Lung (tissue), 12 donors: ENCODE measurements around the gene NDUFS3. TPM values are rescaled to one million over a fixed set of nuclear protein-coding genes. Genes with fewer than 3 reads are reported as not detected.
A peak's percentile ranks its signal among the peaks of the same experiment; 100 is the strongest.

Source experiments
- ATAC-seq: fragments of 200-7000 bp; cut with Tn5 transposase; one replicate; pipeline ENCODE4 v1.9.1; 2020; ENCODE audit warnings: moderate number of reproducible peaks; ENCODE audit not compliant: insufficient read depth, low FRiP score
- DNase-seq, 3 donors: peaks; one replicate each; pipeline ENCODE4 v3.0.0-alpha.2; 2013 to 2017
- H3K27ac ChIP-seq, 2 donors: one replicate each; pipeline ENCODE4 v1.5.1; 2013; ENCODE audit warnings: mild to moderate bottlenecking in 2 of 2, moderate library complexity in 2 of 2, control low read depth in 1 of 2, inconsistent platforms in 1 of 2, low read depth in 1 of 2, low read length in 1 of 2
- H3K27me3 ChIP-seq, 3 donors: one replicate each; pipeline ENCODE4 v1.5.1; 2013; ENCODE audit warnings: low read length in 2 of 3; ENCODE audit not compliant: control insufficient read depth in 3 of 3, insufficient read depth in 3 of 3
- H3K36me3 ChIP-seq, 4 donors: one replicate each; pipeline ENCODE4 v1.5.1; 2013; ENCODE audit warnings: low read length in 4 of 4, mild to moderate bottlenecking in 1 of 4, moderate library complexity in 1 of 4; ENCODE audit not compliant: control insufficient read depth in 4 of 4, insufficient read depth in 4 of 4
- H3K4me1 ChIP-seq, 5 donors: one replicate each; pipeline ENCODE4 v1.5.1; 2013; ENCODE audit warnings: low read length in 5 of 5, mild to moderate bottlenecking in 2 of 5, moderate library complexity in 1 of 5; ENCODE audit not compliant: control insufficient read depth in 5 of 5, insufficient read depth in 5 of 5
- H3K4me3 ChIP-seq: one replicate; pipeline ENCODE4 v1.5.1; 2013; ENCODE audit warnings: mild to moderate bottlenecking, control low read depth, moderate library complexity
- H3K9ac ChIP-seq, 2 donors: one replicate each; pipeline ENCODE4 v1.5.1; 2013; ENCODE audit warnings: low read length in 2 of 2, control low read depth in 1 of 2; ENCODE audit not compliant: insufficient read depth in 1 of 2
- H3K9me3 ChIP-seq, 4 donors: one replicate each; pipeline ENCODE4 v1.5.1; 2013; ENCODE audit warnings: low read length in 3 of 4, mild to moderate bottlenecking in 1 of 4, moderate library complexity in 1 of 4; ENCODE audit not compliant: control insufficient read depth in 4 of 4, insufficient read depth in 3 of 4
- WGBS, 2 donors: extraction: QIAGEN DNeasy Blood & Tissue Kit; methylation state at CpG; one replicate each; pipeline ENCODE4 v1.1.7; 2013; 5-methylcytosine and 5-hydroxymethylcytosine counted together
- polyA plus RNA-seq, 2 donors: library from polyadenylated mRNA; stranded (reverse); fragments of 200-250 nt; gene quantifications; one replicate each; pipeline ENCODE4 v1.2.1, GENCODE V29; 2013
- total RNA-seq, 2 donors: library from RNA; depleted of rRNA in 1 of 2; stranded (reverse); fragments of >200 nt in 1 of 2; gene quantifications; one replicate each; pipeline ENCODE4 v1.2.1, GENCODE V29; 2014 to 2021
- TF ChIP-seq, protein P1 (sequence below): IDR thresholded peaks from 2 replicates; pipeline ENCODE4 v1.5.1; 2012; ENCODE audit warnings: mild to moderate bottlenecking; ENCODE audit errors: control extremely low read depth, extremely low read depth
- donor health status: control.
- donor health status: control.
- donor health status: Bipolar disorder and iron deficiency.
- donor health status: healthy.
- donor health status: DM: yes; HTN: yes; CAD: no.

The NDUFS3 gene
- total and polyA plus RNA-seq, 4 donors = 32.2 to 168 (median 90.0) TPM

DNA sequence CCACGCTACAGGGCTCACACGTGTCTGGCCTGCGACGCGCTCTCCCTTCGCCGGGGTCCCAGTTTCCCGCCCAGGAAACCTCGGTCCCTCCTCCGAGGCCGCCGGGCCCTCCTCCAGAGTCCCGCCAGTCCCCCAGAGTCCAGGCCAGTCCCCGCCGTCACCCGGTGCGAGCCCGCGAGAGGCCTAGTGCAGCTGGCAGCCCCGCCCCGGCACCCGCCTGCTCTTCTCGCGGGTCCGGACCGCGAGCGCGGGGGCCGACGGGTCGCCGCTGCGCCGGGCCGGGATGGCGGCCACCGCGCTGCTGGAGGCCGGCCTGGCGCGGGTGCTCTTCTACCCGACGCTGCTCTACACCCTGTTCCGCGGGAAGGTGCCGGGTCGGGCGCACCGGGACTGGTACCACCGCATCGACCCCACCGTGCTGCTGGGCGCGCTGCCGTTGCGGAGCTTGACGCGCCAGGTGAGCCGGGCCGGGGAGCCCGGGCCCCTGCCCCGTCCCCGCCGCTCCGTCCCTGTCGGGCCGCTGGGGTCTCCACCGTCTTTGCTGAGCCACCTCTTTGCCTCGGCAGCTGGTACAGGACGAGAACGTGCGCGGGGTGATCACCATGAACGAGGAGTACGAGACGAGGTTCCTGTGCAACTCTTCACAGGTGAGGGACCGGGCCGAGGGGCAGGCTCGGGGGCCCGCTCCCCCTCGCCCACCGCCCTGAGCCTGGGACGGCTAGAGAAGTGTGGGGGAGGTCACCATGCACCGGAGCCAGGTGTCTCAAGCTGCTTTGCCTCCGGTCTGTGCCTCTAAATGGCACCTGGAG lies 13.3 kb upstream of the NDUFS3 start, which contains the start of gene PTPMT1:
Gene PTPMT1, plus strand, starts transcription at position 260 of the 809 bp plus-strand sequence. Its CDS starts 24 bp downstream, at position 284.
- Histone ChIP-seq H3K27me3 (no peaks in the 10 kb centered on the region), H3K27ac (peak within 1 kb of the TSS; percentile 38 to 91), H3K4me3 (peak within 1 kb of the TSS; percentile 75), H3K9me3 (no peaks in the 10 kb centered on the region), H3K36me3 (peaks cover 0 to 8% (median 5%) of the 10 kb centered on the region in 4 donors), H3K4me1 (peaks cover 0 to 9% (median 0%) of the 10 kb centered on the region in 5 donors), H3K9ac (peak within 1 kb of the TSS; percentile 61 to 88)
- ATAC-seq (peak; percentile 93), DNase-seq (peak; percentile 84 to 88 (median 87))
- TF ChIP-seq, protein P1, sequence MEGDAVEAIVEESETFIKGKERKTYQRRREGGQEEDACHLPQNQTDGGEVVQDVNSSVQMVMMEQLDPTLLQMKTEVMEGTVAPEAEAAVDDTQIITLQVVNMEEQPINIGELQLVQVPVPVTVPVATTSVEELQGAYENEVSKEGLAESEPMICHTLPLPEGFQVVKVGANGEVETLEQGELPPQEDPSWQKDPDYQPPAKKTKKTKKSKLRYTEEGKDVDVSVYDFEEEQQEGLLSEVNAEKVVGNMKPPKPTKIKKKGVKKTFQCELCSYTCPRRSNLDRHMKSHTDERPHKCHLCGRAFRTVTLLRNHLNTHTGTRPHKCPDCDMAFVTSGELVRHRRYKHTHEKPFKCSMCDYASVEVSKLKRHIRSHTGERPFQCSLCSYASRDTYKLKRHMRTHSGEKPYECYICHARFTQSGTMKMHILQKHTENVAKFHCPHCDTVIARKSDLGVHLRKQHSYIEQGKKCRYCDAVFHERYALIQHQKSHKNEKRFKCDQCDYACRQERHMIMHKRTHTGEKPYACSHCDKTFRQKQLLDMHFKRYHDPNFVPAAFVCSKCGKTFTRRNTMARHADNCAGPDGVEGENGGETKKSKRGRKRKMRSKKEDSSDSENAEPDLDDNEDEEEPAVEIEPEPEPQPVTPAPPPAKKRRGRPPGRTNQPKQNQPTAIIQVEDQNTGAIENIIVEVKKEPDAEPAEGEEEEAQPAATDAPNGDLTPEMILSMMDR = no peak
- 1% methylated on average over 77 to 86 of the region's 86 CpGs for WGBS, 2 donors

DNA sequence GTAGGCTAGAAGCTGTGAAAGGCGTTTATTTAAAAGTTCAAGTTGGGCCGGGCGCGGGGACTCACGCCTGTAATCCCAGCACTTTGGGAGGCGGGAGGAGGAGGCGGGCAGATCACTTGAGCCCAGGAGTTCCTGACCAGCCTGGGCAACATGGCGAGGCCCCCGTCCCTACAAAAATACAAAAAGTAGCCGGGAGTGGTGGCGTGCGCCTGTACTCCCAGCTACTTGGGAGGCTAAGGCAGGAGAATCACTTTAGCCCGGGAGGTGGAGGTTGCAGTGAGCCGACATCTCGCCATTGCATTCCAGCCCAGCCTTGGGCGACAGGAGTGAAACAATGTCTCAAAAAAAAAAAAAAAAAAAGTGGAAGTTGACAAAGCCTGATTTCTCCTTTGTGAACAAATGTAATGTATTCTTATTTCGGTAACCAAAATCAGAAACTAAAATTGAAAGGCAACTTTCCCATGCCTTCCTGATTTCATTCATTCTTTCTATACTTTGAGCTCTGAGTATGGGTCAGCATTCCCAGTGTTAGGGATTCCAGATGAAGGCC lies 12.7 kb upstream of the NDUFS3 start:
- Histone ChIP-seq H3K27me3 (no peaks in the 10 kb centered on the region), H3K4me3 (peak overlapping the region; percentile 75), H3K27ac (peak overlapping the region in 1 of 2 donors; percentile 91), H3K9ac (peak overlapping the region; percentile 26 to 88), H3K36me3 (peaks cover 0 to 8% (median 5%) of the 10 kb centered on the region in 4 donors), H3K9me3 (no peaks in the 10 kb centered on the region), H3K4me1 (peaks cover 0 to 9% (median 3%) of the 10 kb centered on the region in 5 donors)
- WGBS, 2 donors = 16 to 24% methylated on average over 17 of the region's 17 CpGs
- ATAC-seq (peak; percentile 32), DNase-seq (no peak)
- TF ChIP-seq, protein P1 = no peak

DNA sequence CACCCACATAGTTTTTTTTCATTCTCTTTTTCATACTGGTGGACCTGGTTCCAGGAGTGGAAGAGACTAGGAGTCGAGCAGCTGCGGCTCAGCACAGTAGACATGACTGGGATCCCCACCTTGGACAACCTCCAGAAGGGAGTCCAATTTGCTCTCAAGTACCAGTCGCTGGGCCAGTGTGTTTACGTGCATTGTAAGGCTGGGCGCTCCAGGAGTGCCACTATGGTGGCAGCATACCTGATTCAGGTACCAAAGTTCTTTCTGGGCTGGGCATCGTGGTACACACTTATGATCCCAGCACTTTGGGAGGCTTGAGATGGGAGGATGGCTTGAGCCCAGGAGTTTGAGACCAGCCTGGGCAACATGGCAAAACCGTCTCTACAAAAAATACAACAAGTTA lies 9.2 kb upstream of the NDUFS3 start:
- WGBS, 2 donors = 92 to 96% methylated on average over 7 of the region's 7 CpGs
- DNase-seq = no peak
- H3K4me3 ChIP-seq = no peak overlapping the region
- H3K9ac ChIP-seq = no peak overlapping the region
- no peaks in the 10 kb centered on the region for H3K27me3 ChIP-seq
- peaks cover 0 to 2% (median 0%) of the 10 kb centered on the region in 4 donors for H3K9me3 ChIP-seq
- H3K36me3 ChIP-seq = peaks cover 0 to 26% (median 21%) of the 10 kb centered on the region in 4 donors
- no peak overlapping the region for H3K27ac ChIP-seq
- H3K4me1 ChIP-seq = peaks cover 0 to 17% (median 4%) of the 10 kb centered on the region in 5 donors
- TF ChIP-seq, protein P1 = no peak
- ATAC-seq = no peak
